ENCODE measurements around the gene RGS9. TPM values are rescaled to one million over a fixed set of nuclear protein-coding genes. Genes with fewer than 3 reads are reported as not detected.
"Not testable (repeated sequence)": the region's sequence is repeated elsewhere in the genome, so short reads cannot be mapped to it uniquely, and the experiment has no call there.

Gene RGS9
- total RNA-seq, 1 experiment from 2014 or later = 0.71 TPM

- in situ Hi-C loops (cut with HindIII; ENCODE audit: low pct_unique_long_range_greater_than_20kb, low sequenced_read_pairs) = no loop called here
- DNase-seq (ENCODE audit: low read depth, low spot score) = no peak
Observed at GRCh38 chr17:65191811-65192740, 54.9 kb downstream of the RGS9 start.

GRCh38 chr17:65193305-65193704 lies 56.1 kb downstream of the RGS9 start:
- in situ Hi-C loops (cut with HindIII; ENCODE audit: low pct_unique_long_range_greater_than_20kb, low sequenced_read_pairs) = no loop called here
- DNase-seq (ENCODE audit: low read depth, low spot score) = no peak

GRCh38 chr17:65193716-65194293 lies 56.6 kb downstream of the RGS9 start:
- in situ Hi-C loops (cut with HindIII; ENCODE audit: low pct_unique_long_range_greater_than_20kb, low sequenced_read_pairs) = no loop called here
- peak; percentile 59 for DNase-seq (ENCODE audit: low read depth, low spot score)

- no peak for DNase-seq (ENCODE audit: low read depth, low spot score)
Observed at GRCh38 chr17:65194670-65195334, 57.6 kb downstream of the RGS9 start.

GRCh38 chr17:65195716-65196115 lies 58.5 kb downstream of the RGS9 start:
- in situ Hi-C loops (cut with HindIII; ENCODE audit: low pct_unique_long_range_greater_than_20kb, low sequenced_read_pairs) = no loop called here
- DNase-seq (ENCODE audit: low read depth, low spot score) = no peak

More at GRCh38 chr17:65194670-65195334, 57.6 kb downstream of the RGS9 start:
- in situ Hi-C loops (cut with HindIII; ENCODE audit: low pct_unique_long_range_greater_than_20kb, low sequenced_read_pairs) = no loop called here

GRCh38 chr17:65196617-65197016 lies 59.4 kb downstream of the RGS9 start:
- DNase-seq (ENCODE audit: low read depth, low spot score) = no peak
- in situ Hi-C loops (cut with HindIII; ENCODE audit: low pct_unique_long_range_greater_than_20kb, low sequenced_read_pairs) = no loop called here

- in situ Hi-C loops (cut with HindIII; ENCODE audit: low pct_unique_long_range_greater_than_20kb, low sequenced_read_pairs) = no loop called here
- DNase-seq (ENCODE audit: low read depth, low spot score) = no peak
Observed at GRCh38 chr17:65197201-65197600, 60.0 kb downstream of the RGS9 start.

GRCh38 chr17:65198653-65199382 lies 61.6 kb downstream of the RGS9 start:
- peak; percentile 87 for DNase-seq (ENCODE audit: low read depth, low spot score)
- in situ Hi-C loops (cut with HindIII; ENCODE audit: low pct_unique_long_range_greater_than_20kb, low sequenced_read_pairs) = no loop called here

- in situ Hi-C loops (cut with HindIII; ENCODE audit: low pct_unique_long_range_greater_than_20kb, low sequenced_read_pairs) = loop anchor here (10.0 kb wide), 1 partner anchor 173 kb away; no protein-coding TSS in a partner anchor
- no peak for DNase-seq (ENCODE audit: low read depth, low spot score)
Observed at GRCh38 chr17:65201331-65201730, 64.2 kb downstream of the RGS9 start.

GRCh38 chr17:65202844-65203571 lies 65.8 kb downstream of the RGS9 start:
- DNase-seq (ENCODE audit: low read depth, low spot score) = peak; percentile 52
- in situ Hi-C loops (cut with HindIII; ENCODE audit: low pct_unique_long_range_greater_than_20kb, low sequenced_read_pairs) = loop anchor here (10.0 kb wide), 1 partner anchor 172 kb away; no protein-coding TSS in a partner anchor

GRCh38 chr17:65204001-65204400 lies 66.8 kb downstream of the RGS9 start:
- DNase-seq (ENCODE audit: low read depth, low spot score) = no peak

GRCh38 chr17:65205655-65206054 lies 68.5 kb downstream of the RGS9 start:
- in situ Hi-C loops (cut with HindIII; ENCODE audit: low pct_unique_long_range_greater_than_20kb, low sequenced_read_pairs) = loop anchor here (5.0 to 10.0 kb wide), 2 partner anchors 98 to 169 kb away; no protein-coding TSS in a partner anchor
- DNase-seq (ENCODE audit: low read depth, low spot score) = no peak

More at GRCh38 chr17:65204001-65204400, 66.8 kb downstream of the RGS9 start:
- in situ Hi-C loops (cut with HindIII; ENCODE audit: low pct_unique_long_range_greater_than_20kb, low sequenced_read_pairs) = loop anchor here (10.0 kb wide), 1 partner anchor 171 kb away; no protein-coding TSS in a partner anchor

GRCh38 chr17:65207448-65207847 lies 70.3 kb downstream of the RGS9 start:
- in situ Hi-C loops (cut with HindIII; ENCODE audit: low pct_unique_long_range_greater_than_20kb, low sequenced_read_pairs) = loop anchor here (5.0 to 10.0 kb wide), 2 partner anchors 100 to 167 kb away; no protein-coding TSS in a partner anchor
- DNase-seq (ENCODE audit: low read depth, low spot score) = not testable (repeated sequence)

GRCh38 chr17:65208717-65209116 lies 71.5 kb downstream of the RGS9 start:
- peak; percentile 89 for DNase-seq (ENCODE audit: low read depth, low spot score)
- in situ Hi-C loops (cut with HindIII; ENCODE audit: low pct_unique_long_range_greater_than_20kb, low sequenced_read_pairs) = loop anchor here (5.0 to 10.0 kb wide), 2 partner anchors 101 to 166 kb away; no protein-coding TSS in a partner anchor

GRCh38 chr17:65218261-65218660 lies 81.1 kb downstream of the RGS9 start:
- DNase-seq (ENCODE audit: low read depth, low spot score) = no peak
- in situ Hi-C loops (cut with HindIII; ENCODE audit: low pct_unique_long_range_greater_than_20kb, low sequenced_read_pairs) = no loop called here

GRCh38 chr17:65219124-65219523 lies 82.0 kb downstream of the RGS9 start:
- DNase-seq (ENCODE audit: low read depth, low spot score) = peak; percentile 37
- in situ Hi-C loops (cut with HindIII; ENCODE audit: low pct_unique_long_range_greater_than_20kb, low sequenced_read_pairs) = no loop called here

- no peak for DNase-seq (ENCODE audit: low read depth, low spot score)
- in situ Hi-C loops (cut with HindIII; ENCODE audit: low pct_unique_long_range_greater_than_20kb, low sequenced_read_pairs) = no loop called here
Observed at GRCh38 chr17:65219707-65220106, 82.5 kb downstream of the RGS9 start.
